MCF 10A (cell line): ENCODE data around the gene COG7. TPM values are rescaled to one million over a fixed set of nuclear protein-coding genes. Genes with fewer than 3 reads are reported as not detected.

Experiments
- BruUV-seq: library from RNA; stranded (reverse); fragments of 400-500 nt; replicated peaks from 2 replicates; lab custom pipeline; 2021; lab: Mats Ljungman, UMichigan
- CTCF ChIA-PET: fragments of 300-600 bp; sonication (Branson Sonifier 250); formaldehyde crosslinking; extraction: SDS; loops from one replicate; lab custom pipeline; 2021; ENCODE audit warnings: antibody characterized with exemption, inconsistent platforms; lab: Yijun Ruan, JAX
- POLR2A ChIA-PET: fragments of 300-600, 350-650 bp; sonication (Branson Sonifier 250); formaldehyde crosslinking; extraction: SDS; loops from one replicate; lab custom pipeline; 2020; ENCODE audit warnings: antibody characterized with exemption, inconsistent platforms; lab: Yijun Ruan, JAX
- DNase-seq: peaks from one replicate; pipeline ENCODE4 v3.0.0-alpha.2; 2018; ENCODE audit not compliant: unreplicated experiment
- H3K27ac Mint-ChIP-seq: one replicate; pipeline ENCODE4 v1.8.0; 2022; ENCODE audit warnings: mild to moderate bottlenecking, low read depth, mixed read lengths; ENCODE audit not compliant: unreplicated experiment
- H3K27me3 Mint-ChIP-seq: one replicate; pipeline ENCODE4 v1.8.0; 2022; ENCODE audit warnings: mixed read lengths; ENCODE audit not compliant: insufficient read depth, unreplicated experiment
- H3K36me3 Mint-ChIP-seq: one replicate; pipeline ENCODE4 v1.8.0; 2022; ENCODE audit warnings: mild to moderate bottlenecking, moderate library complexity, mixed read lengths; ENCODE audit not compliant: insufficient read depth, unreplicated experiment
- H3K4me1 Mint-ChIP-seq: one replicate; pipeline ENCODE4 v1.8.0; 2022; ENCODE audit warnings: mixed read lengths; ENCODE audit not compliant: insufficient read depth, unreplicated experiment
- H3K4me3 Mint-ChIP-seq: one replicate; pipeline ENCODE4 v1.8.0; 2022; ENCODE audit warnings: mild to moderate bottlenecking, moderate library complexity, mixed read lengths; ENCODE audit not compliant: unreplicated experiment
- H3K9me3 Mint-ChIP-seq: one replicate; pipeline ENCODE4 v1.8.0; 2022; ENCODE audit warnings: mixed read lengths; ENCODE audit not compliant: unreplicated experiment
- CTCF ChIP-seq: fragments of 200-600 bp; IDR thresholded peaks from one replicate; pipeline ENCODE4 v1.8.0; 2022; ENCODE audit warnings: antibody characterized with exemption, mild to moderate bottlenecking; ENCODE audit not compliant: unreplicated experiment
- intact Hi-C: fragments of 100-400 bp; cut with micrococcal nuclease; formaldehyde crosslinking; loops from 2 replicates; pipeline ENCODE4 v1.14.1; 2022
- total RNA-seq: library from RNA; stranded (reverse); gene quantifications from 2 replicates; pipeline ENCODE4 v1.2.3, GENCODE V29; 2022

Gene COG7
- total RNA-seq, 1 experiment from 2014 or later, result 10.0 TPM

- TF ChIP-seq CTCF, result no peak
- intact Hi-C loops, result no loop called here
- H3K4me1 Mint-ChIP-seq, result no peaks in the 10 kb centered on the region
- POLR2A ChIA-PET, result interaction anchor here (0.7 to 1.7 kb wide), 4 partner anchors 9 to 22 kb away, joined by 3 to 7 read pairs (median 4); no protein-coding TSS in a partner anchor
- H3K36me3 Mint-ChIP-seq, result peaks cover 31% of the 10 kb centered on the region
- H3K4me3 Mint-ChIP-seq, result no peak overlapping the region
- H3K27ac Mint-ChIP-seq, result no peak overlapping the region
- BruUV-seq, result no TSS peak
- DNase-seq, result no peak
- no peaks in the 10 kb centered on the region for H3K27me3 Mint-ChIP-seq
- CTCF ChIA-PET, result interaction anchor here (0.6 to 4.6 kb wide), 5 partner anchors 10 to 239 kb away, joined by 3 to 26 read pairs (median 3); no protein-coding TSS in a partner anchor
- H3K9me3 Mint-ChIP-seq, result no peaks in the 10 kb centered on the region
Measured at GRCh38 chr16:23414731-23415130, 38.3 kb downstream of the COG7 start.

GRCh38 chr16:23410176-23410575, 42.8 kb downstream of the COG7 start:
- TF ChIP-seq CTCF, result no peak
- Mint-ChIP-seq H3K9me3 (no peaks in the 10 kb centered on the region), H3K4me3 (no peak overlapping the region), H3K36me3 (peaks cover 46% of the 10 kb centered on the region), H3K27me3 (no peaks in the 10 kb centered on the region), H3K4me1 (no peaks in the 10 kb centered on the region), H3K27ac (no peak overlapping the region)
- ChIA-PET CTCF (interaction anchor here (0.6 kb wide), 1 partner anchor 27 kb away, joined by 3 read pairs; no protein-coding TSS in a partner anchor), POLR2A (interaction anchor here (1.0 to 1.3 kb wide), 2 partner anchors 13 to 14 kb away, joined by 3 read pairs; no protein-coding TSS in a partner anchor)
- intact Hi-C loops, result no loop called here
- no peak for DNase-seq
- no TSS peak for BruUV-seq

- intact Hi-C loops, result no loop called here
- H3K4me1 Mint-ChIP-seq, result no peaks in the 10 kb centered on the region
- CTCF ChIA-PET, result interaction anchor here (0.6 to 0.8 kb wide), 3 partner anchors 15 to 225 kb away, joined by 3 to 4 read pairs (median 4); no protein-coding TSS in a partner anchor
- no peaks in the 10 kb centered on the region for H3K27me3 Mint-ChIP-seq
- peak overlapping the region; percentile 49 for H3K27ac Mint-ChIP-seq
- BruUV-seq, result no TSS peak
- H3K36me3 Mint-ChIP-seq, result peaks cover 46% of the 10 kb centered on the region
- no peak for DNase-seq
- no peaks in the 10 kb centered on the region for H3K9me3 Mint-ChIP-seq
- POLR2A ChIA-PET, result interaction anchor here (0.6 to 1.3 kb wide), 4 partner anchors 14 to 89 kb away, joined by 3 read pairs; no protein-coding TSS in a partner anchor
- TF ChIP-seq CTCF, result no peak
- H3K4me3 Mint-ChIP-seq, result no peak overlapping the region
Measured at GRCh38 chr16:23409522-23409921, 43.5 kb downstream of the COG7 start.

GRCh38 chr16:23408823-23409298, 44.1 kb downstream of the COG7 start:
- Mint-ChIP-seq H3K4me1 (no peaks in the 10 kb centered on the region), H3K36me3 (peaks cover 49% of the 10 kb centered on the region), H3K4me3 (no peak overlapping the region), H3K9me3 (no peaks in the 10 kb centered on the region), H3K27ac (peak overlapping the region; percentile 49), H3K27me3 (no peaks in the 10 kb centered on the region)
- CTCF ChIA-PET, result interaction anchor here (0.6 to 1.1 kb wide), 7 partner anchors 15 to 1199 kb away, joined by 3 to 5 read pairs (median 4); no protein-coding TSS in a partner anchor
- no peak for TF ChIP-seq CTCF
- POLR2A ChIA-PET, result interaction anchor here (0.6 to 1.5 kb wide), 4 partner anchors 15 to 89 kb away, joined by 3 to 12 read pairs (median 3); no protein-coding TSS in a partner anchor
- intact Hi-C loops, result no loop called here
- no TSS peak for BruUV-seq
- no peak for DNase-seq
